HL-60 (cell line): ENCODE results near the gene MYORG.

Experiments used
- DNase-seq, 2 experiments: peaks; one replicate each; pipeline ENCODE4 v3.0.0-alpha.2; 2010 to 2020; ENCODE audit warnings: low read depth in 1 of 2, low spot score in 1 of 2
- H3K27ac ChIP-seq: fragments of 250-450 bp; sonication (Bioruptor Pico); replicated peaks from 2 replicates; pipeline ENCODE4 v1.5.1; 2020; ENCODE audit warnings: mild to moderate bottlenecking, moderate library complexity
- H3K27me3 ChIP-seq: fragments of 250-450 bp; sonication (Bioruptor Pico); 2 replicates; pipeline ENCODE4 v1.5.1; 2021; ENCODE audit warnings: mild to moderate bottlenecking, moderate library complexity; ENCODE audit not compliant: insufficient read depth, poor library complexity, severe bottlenecking
- H3K4me3 ChIP-seq: replicated peaks from 2 replicates; pipeline ENCODE4 v1.5.1; 2011; ENCODE audit warnings: mild to moderate bottlenecking, control low read depth, low read length; ENCODE audit not compliant: insufficient read depth
- CTCF ChIP-seq: IDR thresholded peaks from one replicate; pipeline ENCODE4 v1.5.1; 2011; ENCODE audit warnings: low read length, control low read depth, inconsistent platforms; ENCODE audit not compliant: insufficient read depth
- GABPA ChIP-seq: IDR thresholded peaks from 2 replicates; pipeline ENCODE4 v1.6.1; 2012; ENCODE audit warnings: low read depth
- POLR2AphosphoS5 ChIP-seq: IDR thresholded peaks from 2 replicates; pipeline ENCODE4 v1.6.1; 2012; ENCODE audit warnings: low read depth
- REST ChIP-seq: IDR thresholded peaks from 2 replicates; pipeline ENCODE4 v1.6.1; 2012; ENCODE audit warnings: low read depth; ENCODE audit not compliant: insufficient replicate concordance
- SPI1 ChIP-seq: IDR thresholded peaks from 2 replicates; pipeline ENCODE4 v1.6.1; 2012; ENCODE audit warnings: low read depth, mild to moderate bottlenecking, borderline replicate concordance

The MYORG gene

GRCh38 chr9:34408173-34408572 is 31.5 kb upstream of the MYORG start:
- H3K27me3 ChIP-seq: no peaks in the 10 kb centered on the region
- TF ChIP-seq POLR2AphosphoS5: no peak
- TF ChIP-seq CTCF: no peak
- TF ChIP-seq GABPA: no peak
- TF ChIP-seq SPI1: no peak
- no peak for TF ChIP-seq REST
- no peak overlapping the region for H3K4me3 ChIP-seq
- no peak overlapping the region for H3K27ac ChIP-seq
- no peak for DNase-seq

GRCh38 chr9:34406219-34406618 is 29.5 kb upstream of the MYORG start:
- H3K27ac ChIP-seq: no peak overlapping the region
- H3K27me3 ChIP-seq: no peaks in the 10 kb centered on the region
- no peak for TF ChIP-seq SPI1
- TF ChIP-seq POLR2AphosphoS5: no peak
- TF ChIP-seq GABPA: no peak
- TF ChIP-seq CTCF: no peak
- no peak for TF ChIP-seq REST
- no peak for DNase-seq
- no peak overlapping the region for H3K4me3 ChIP-seq

GRCh38 chr9:34405719-34406118 is 29.0 kb upstream of the MYORG start:
- no peak overlapping the region for H3K4me3 ChIP-seq
- TF ChIP-seq POLR2AphosphoS5 (no peak), REST (no peak), CTCF (no peak), GABPA (no peak), SPI1 (no peak)
- no peak for DNase-seq
- no peak overlapping the region for H3K27ac ChIP-seq
- no peaks in the 10 kb centered on the region for H3K27me3 ChIP-seq
